Measurements from ENCODE around the gene ATP6V0C.

- TF ChIP-seq CTCF (IDR thresholded peaks at IDR 0.05) (no peak), POLR2AphosphoS5 (IDR thresholded peaks at IDR 0.05) (no peak)
These were observed 42.6 kb upstream of the ATP6V0C start, which contains the start of gene NTN3 for GRCh38 chr16:2471016-2471652.
